K562 (cell line): ENCODE data around the gene ZFX. TPM values are rescaled to one million over a fixed set of nuclear protein-coding genes. Genes with fewer than 3 reads are reported as not detected.

ENCODE experiments used
- ARID1B ChIP-seq: fragments of 450-650 bp; IDR thresholded peaks from 2 replicates; pipeline ENCODE4 v1.6.1; 2016; ENCODE audit warnings: antibody characterized with exemption, mild to moderate bottlenecking, inconsistent platforms
- EP300 ChIP-seq: IDR thresholded peaks from 2 replicates; pipeline ENCODE4 v1.6.1; 2012; ENCODE audit warnings: low read length, improper control_type of control experiment
- HSF4 ChIP-seq: fragments of 250-450 bp; sonication (Bioruptor Pico); IDR thresholded peaks from 2 replicates; pipeline ENCODE4 v2.1.2; 2022; ENCODE audit warnings: mild to moderate bottlenecking, moderate library complexity, borderline replicate concordance
- JUN ChIP-seq, 2 experiments: sonication (generic) in 1 of 2; formaldehyde crosslinking in 1 of 2; IDR thresholded peaks; 2 replicates each; pipeline versions ENCODE4 v1.6.1 to v1.8.0; 2012 to 2022; ENCODE audit warnings: borderline replicate concordance in 2 of 2, mild to moderate bottlenecking in 2 of 2, improper control_type of control experiment in 1 of 2, low read depth in 1 of 2, low read length in 1 of 2, missing genetic modification reagents in 1 of 2
- KDM1A ChIP-seq, 2 experiments: fragments of 450-650 bp; IDR thresholded peaks; 2 replicates each; pipeline ENCODE4 v1.6.1; 2016; ENCODE audit warnings: mild to moderate bottlenecking in 2 of 2
- LEF1 ChIP-seq: fragments of 450-650 bp; IDR thresholded peaks from 2 replicates; pipeline ENCODE4 v1.6.1; 2016; ENCODE audit warnings: mild to moderate bottlenecking
- NBN ChIP-seq: fragments of 450-650 bp; IDR thresholded peaks from 2 replicates; pipeline ENCODE4 v1.6.1; 2016; ENCODE audit warnings: low read depth, mild to moderate bottlenecking
- POLR2B ChIP-seq: fragments of 450-650 bp; IDR thresholded peaks from 2 replicates; pipeline ENCODE4 v1.6.1; 2018; ENCODE audit warnings: low read depth; ENCODE audit not compliant: partially characterized antibody
- SMARCA4 ChIP-seq: fragments of 450-650 bp; IDR thresholded peaks from 2 replicates; pipeline ENCODE4 v1.6.1; 2016
- ZEB2 ChIP-seq: fragments of 450-650 bp; IDR thresholded peaks from 2 replicates; pipeline ENCODE4 v1.6.1; 2016
- polyA plus RNA-seq, 8 experiments: library from polyadenylated mRNA; depleted of rRNA in 4 of 8; stranded (reverse) in 5 of 8; unstranded in 3 of 8; fragments of >200 nt; fragmentation: Nextera tagmentation in 2 of 8; fragmentation: Illumina TruSeq in 1 of 8; extraction: Ambion mirVana in 2 of 8; extraction: Trizol in 1 of 8; gene quantifications; 2 replicates each; pipeline versions ENCODE4 v1.2.1 to v1.2.3, GENCODE V29; 2011 to 2014; ENCODE audit warnings: inconsistent platforms in 1 of 8, missing spikeins in 1 of 8
- total RNA-seq, 7 experiments: library from RNA; depleted of rRNA in 6 of 7; stranded (reverse); fragments of >200 nt in 6 of 7; fragmentation: Illumina TruSeq in 2 of 7; extraction: Trizol in 2 of 7; gene quantifications; 2 replicates each; pipeline versions ENCODE4 v1.2.1 to v1.2.3, GENCODE V29; 2011 to 2021; ENCODE audit warnings: low replicate concordance in 1 of 7
- TF ChIP-seq, protein P1 (sequence below), 2 experiments: fragments of 450-650 bp in 1 of 2; sonication (generic) in 1 of 2; formaldehyde crosslinking in 1 of 2; IDR thresholded peaks in 1 of 2; conservative IDR thresholded peaks in 1 of 2; 2 replicates each; pipeline versions ENCODE4 v1.6.1 to v1.8.1; 2016 to 2023; ENCODE audit warnings: mild to moderate bottlenecking in 2 of 2, moderate library complexity in 2 of 2, inconsistent platforms in 1 of 2, missing genetic modification reagents in 1 of 2
- TF ChIP-seq, protein P2 (sequence below), 2 experiments: fragments of 450-650 bp; IDR thresholded peaks; 2 replicates each; pipeline ENCODE4 v1.6.1; 2016; ENCODE audit warnings: mild to moderate bottlenecking in 2 of 2, borderline replicate concordance in 1 of 2, low read depth in 1 of 2, moderate library complexity in 1 of 2
- TF ChIP-seq, protein P3 (sequence below), 2 experiments: IDR thresholded peaks in 1 of 2; conservative IDR thresholded peaks in 1 of 2; 2 replicates each; pipeline ENCODE4 v1.6.1; 2016; ENCODE audit warnings: low read depth in 2 of 2, mild to moderate bottlenecking in 1 of 2, missing compliant biosample characterization in 1 of 2, missing genetic modification characterization in 1 of 2, moderate library complexity in 1 of 2

The ZFX gene
- total and polyA plus RNA-seq, 9 of the 15 experiments (the other 6 are each of a cell fraction or from before 2014, with no cell fraction given) = 5.3 to 25.2 (median 11.4) TPM

DNA sequence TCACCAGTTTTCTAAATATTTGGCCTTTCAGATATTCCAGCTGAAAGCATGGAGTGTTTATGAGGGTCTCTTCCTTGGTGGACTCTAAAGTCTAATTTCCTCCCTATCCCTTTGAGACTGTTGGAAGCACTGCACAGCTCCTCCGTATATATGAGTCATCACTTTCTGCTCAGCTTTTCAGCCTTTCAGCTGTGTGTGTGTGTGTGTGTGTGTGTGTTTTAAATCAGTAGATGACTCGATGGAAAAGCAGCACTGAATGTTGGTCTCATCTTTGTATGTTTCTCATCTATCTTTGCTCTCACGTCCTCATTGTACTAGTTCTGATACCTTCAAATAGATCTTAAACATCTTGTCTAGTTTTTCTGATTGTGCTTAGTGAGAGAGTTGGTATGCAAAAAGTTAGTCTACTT lies 81.6 kb downstream of the ZFX start (continued):
- TF ChIP-seq, protein P1, sequence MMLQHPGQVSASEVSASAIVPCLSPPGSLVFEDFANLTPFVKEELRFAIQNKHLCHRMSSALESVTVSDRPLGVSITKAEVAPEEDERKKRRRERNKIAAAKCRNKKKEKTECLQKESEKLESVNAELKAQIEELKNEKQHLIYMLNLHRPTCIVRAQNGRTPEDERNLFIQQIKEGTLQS (IDR thresholded peaks at IDR 0.05) = peak; percentile 97
- TF ChIP-seq, protein P1 (CRISPR knock-in tag; conservative IDR thresholded peaks at IDR 0.05) = no peak
- peak; percentile 37 to 64; a peak in 3 of 4 replicates for TF ChIP-seq KDM1A (IDR thresholded peaks at IDR 0.05)
- no peak for TF ChIP-seq POLR2B
- peak; percentile 82 for TF ChIP-seq JUN (IDR thresholded peaks at IDR 0.05; ENCODE audit: borderline replicate concordance, low read depth, low read length)
- TF ChIP-seq JUN (CRISPR knock-in tag; IDR thresholded peaks at IDR 0.05; ENCODE audit: borderline replicate concordance) = no peak
- TF ChIP-seq LEF1 = peak; percentile 42; the same call in 1 of the 2 replicates
- peak; percentile 47; the same call in 1 of the 2 replicates for TF ChIP-seq NBN
- TF ChIP-seq ZEB2 = 0 out of 2 replicates have a peak, but pooled peaks have one; percentile 35
- TF ChIP-seq, protein P2, sequence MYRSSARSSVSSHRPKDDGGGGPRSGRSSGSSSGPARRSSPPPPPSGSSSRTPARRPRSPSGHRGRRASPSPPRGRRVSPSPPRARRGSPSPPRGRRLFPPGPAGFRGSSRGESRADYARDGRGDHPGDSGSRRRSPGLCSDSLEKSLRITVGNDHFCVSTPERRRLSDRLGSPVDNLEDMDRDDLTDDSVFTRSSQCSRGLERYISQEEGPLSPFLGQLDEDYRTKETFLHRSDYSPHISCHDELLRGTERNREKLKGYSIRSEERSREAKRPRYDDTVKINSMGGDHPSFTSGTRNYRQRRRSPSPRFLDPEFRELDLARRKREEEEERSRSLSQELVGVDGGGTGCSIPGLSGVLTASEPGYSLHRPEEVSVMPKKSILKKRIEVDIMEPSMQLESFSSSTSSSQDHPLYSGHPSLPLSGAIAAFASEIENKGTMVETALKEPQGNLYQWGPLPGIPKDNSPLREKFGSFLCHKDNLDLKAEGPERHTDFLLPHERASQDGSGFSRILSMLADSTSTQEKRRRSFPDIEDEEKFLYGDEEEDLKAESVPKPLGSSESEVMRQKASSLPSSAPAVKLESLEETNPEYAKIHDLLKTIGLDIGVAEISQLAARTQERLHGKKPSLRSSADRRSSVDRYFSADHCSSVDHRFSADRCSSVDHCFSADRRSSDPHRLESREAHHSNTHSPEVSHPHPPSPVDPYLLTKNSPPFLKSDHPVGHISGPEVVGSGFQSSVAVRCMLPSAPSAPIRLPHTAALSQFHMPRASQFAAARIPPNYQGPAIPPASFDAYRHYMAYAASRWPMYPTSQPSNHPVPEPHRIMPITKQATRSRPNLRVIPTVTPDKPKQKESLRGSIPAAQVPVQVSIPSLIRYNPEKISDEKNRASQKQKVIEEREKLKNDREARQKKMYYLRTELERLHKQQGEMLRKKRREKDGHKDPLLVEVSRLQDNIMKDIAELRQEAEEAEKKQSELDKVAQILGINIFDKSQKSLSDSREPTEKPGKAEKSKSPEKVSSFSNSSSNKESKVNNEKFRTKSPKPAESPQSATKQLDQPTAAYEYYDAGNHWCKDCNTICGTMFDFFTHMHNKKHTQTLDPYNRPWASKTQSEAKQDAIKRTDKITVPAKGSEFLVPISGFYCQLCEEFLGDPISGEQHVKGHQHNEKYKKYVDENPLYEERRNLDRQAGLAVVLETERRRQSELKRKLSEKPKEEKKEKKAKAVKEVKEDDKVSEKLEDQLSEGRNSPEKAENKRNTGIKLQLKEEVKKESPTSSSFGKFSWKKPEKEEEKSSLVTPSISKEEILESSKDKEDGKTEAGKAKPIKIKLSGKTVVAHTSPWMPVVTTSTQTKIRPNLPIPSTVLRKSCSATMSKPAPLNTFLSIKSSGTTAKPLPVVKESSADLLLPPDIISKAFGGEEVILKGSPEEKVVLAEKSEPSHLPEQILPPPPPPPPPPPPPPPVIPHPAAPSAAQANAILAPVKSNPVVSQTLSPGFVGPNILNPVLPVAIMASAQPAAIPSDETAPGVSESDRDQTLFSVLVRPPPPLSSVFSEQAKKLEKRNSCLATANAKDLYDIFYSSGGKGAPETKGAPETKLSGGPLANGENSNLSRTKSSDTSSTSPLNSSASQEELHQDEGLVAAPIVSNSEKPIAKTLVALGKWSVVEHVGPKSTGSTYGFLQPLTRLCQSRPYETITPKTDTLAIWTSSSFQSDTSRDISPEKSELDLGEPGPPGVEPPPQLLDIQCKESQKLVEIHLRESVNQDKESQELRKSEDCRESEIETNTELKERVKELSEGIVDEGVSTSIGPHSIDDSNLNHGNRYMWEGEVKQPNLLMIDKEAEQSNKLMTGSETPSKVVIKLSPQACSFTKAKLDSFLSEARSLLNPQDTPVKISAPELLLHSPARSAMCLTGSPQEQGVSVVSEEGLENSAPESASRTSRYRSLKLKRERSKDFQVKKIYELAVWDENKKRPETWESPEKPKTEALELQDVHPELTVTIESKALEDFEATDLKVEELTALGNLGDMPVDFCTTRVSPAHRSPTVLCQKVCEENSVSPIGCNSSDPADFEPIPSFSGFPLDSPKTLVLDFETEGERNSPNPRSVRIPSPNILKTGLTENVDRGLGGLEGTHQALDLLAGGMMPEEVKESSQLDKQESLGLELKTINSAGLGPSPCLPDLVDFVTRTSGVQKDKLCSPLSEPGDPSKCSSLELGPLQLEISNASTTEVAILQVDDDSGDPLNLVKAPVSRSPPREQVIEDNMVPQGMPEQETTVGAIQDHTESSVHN (IDR thresholded peaks at IDR 0.05; ENCODE audit: borderline replicate concordance in 1 of 2, low read depth in 1 of 2) = peak in 1 of 2 experiments; percentile 32; a peak in 1 of 4 replicates
- TF ChIP-seq HSF4 (CRISPR knock-in tag) = no peak
- TF ChIP-seq EP300 = peak; percentile 43
- peak; percentile 90 for TF ChIP-seq SMARCA4
- peak; percentile 84 for TF ChIP-seq ARID1B
- TF ChIP-seq, protein P3, sequence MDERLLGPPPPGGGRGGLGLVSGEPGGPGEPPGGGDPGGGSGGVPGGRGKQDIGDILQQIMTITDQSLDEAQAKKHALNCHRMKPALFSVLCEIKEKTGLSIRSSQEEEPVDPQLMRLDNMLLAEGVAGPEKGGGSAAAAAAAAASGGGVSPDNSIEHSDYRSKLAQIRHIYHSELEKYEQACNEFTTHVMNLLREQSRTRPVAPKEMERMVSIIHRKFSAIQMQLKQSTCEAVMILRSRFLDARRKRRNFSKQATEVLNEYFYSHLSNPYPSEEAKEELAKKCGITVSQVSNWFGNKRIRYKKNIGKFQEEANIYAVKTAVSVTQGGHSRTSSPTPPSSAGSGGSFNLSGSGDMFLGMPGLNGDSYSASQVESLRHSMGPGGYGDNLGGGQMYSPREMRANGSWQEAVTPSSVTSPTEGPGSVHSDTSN (CRISPR knock-in tag; IDR thresholded peaks at IDR 0.05; ENCODE audit: low read depth) = no peak
- TF ChIP-seq, protein P3 (tag; conservative IDR thresholded peaks at IDR 0.05; ENCODE audit: low read depth) = 0 out of 2 replicates have a peak, but pooled peaks have one; percentile 21
